HEK293T (cell line): ENCODE measurements around the gene TMEM259.

ENCODE experiments used
- FOXM1 ChIP-seq: fragments of 450-650 bp; IDR thresholded peaks from 2 replicates; pipeline ENCODE4 v1.6.1; 2017; ENCODE audit warnings: mild to moderate bottlenecking, borderline replicate concordance
- NFRKB ChIP-seq: fragments of 450-650 bp; IDR thresholded peaks from 2 replicates; pipeline ENCODE4 v1.6.1; 2016; ENCODE audit warnings: mild to moderate bottlenecking, moderate library complexity

- no peak for TF ChIP-seq NFRKB
- TF ChIP-seq FOXM1: no peak
Measured at GRCh38 chr19:1001538-1002166, 19.3 kb downstream of the TMEM259 start.
